ENCODE results near the gene MYBPH.

MYBPH gene

GRCh38 chr1:203199816-203200571, 24.4 kb upstream of the MYBPH start:
- no peak for DNase-seq

- no peak for DNase-seq
These were observed 23.8 kb upstream of the MYBPH start for GRCh38 chr1:203199481-203199815.

DNA sequence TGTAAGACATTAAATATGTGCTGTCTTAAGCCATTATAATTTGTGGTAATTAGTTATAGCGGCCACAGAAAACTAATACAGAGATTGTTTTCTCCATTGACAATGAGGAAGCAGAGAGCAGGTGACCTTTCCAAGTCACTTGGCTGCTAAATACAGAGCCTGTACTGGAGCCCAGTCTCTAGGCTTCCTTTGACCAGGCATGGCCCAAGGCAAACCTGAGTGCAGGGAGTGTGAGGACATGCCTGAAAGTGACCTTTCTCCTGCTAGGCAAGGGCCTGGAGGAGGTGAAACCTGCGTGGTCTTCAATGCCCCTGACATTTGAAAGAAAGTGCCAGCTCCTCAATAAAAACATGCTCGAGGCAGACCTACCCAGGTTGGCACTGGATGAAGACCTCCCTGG, 23.4 kb upstream of the MYBPH start:
- DNase-seq = no peak

DNA sequence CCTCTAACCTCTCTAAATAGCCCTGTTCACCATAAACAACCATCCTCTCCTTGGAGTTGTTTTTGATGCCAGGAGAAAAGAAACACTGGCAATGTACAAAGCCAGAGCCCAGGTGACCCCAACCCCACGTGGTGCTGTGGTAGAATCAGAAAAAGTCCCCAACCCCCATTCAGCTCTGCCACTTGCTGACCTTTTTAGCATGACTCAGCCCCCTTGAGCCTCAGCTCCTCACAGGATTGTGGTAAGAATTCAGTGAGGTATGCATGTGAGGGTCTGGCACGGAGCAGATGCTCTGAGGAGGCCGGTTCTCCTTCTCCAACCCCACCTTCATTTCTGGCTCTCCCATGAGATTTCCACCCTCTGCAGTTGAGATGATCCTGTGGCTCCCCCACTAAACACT, 22.0 kb upstream of the MYBPH start:
- DNase-seq = no peak

GRCh38 chr1:203196371-203196770, 20.7 kb upstream of the MYBPH start:
- DNase-seq = no peak

DNA sequence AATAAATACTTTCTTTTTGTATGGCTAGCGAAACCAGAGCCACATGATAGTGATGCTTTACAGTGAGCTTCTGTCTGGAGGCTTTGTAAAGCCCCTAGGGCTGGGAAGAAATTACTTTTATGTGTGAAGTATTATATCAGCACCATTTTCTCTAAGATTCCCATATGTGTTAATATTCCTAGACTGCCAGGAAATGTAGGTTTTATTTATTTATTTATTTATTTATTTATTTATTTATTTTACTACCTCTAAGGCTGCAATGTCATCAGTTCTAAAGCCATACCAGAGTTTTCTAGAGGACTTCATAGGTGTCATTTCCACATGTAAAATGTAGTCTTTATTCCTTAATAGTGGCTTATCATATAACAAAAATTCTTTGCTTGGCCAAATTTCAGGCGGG, 15.3 kb upstream of the MYBPH start:
- DNase-seq = no peak

- DNase-seq = no peak
These were observed 14.3 kb upstream of the MYBPH start for GRCh38 chr1:203189951-203190352.

- DNase-seq = no peak
These were observed 13.1 kb upstream of the MYBPH start for GRCh38 chr1:203188686-203189232.

- no peak for DNase-seq
These were observed 12.2 kb upstream of the MYBPH start for GRCh38 chr1:203187689-203188264.

GRCh38 chr1:203187304-203187685, 11.7 kb upstream of the MYBPH start:
- no peak for DNase-seq

- DNase-seq = no peak
These were observed 11.0 kb upstream of the MYBPH start, which contains the start of gene CHI3L1 for GRCh38 chr1:203186446-203187303. Gene CHI3L1, minus strand, starts transcription at chr1:203186704. Its CDS starts 81 bp downstream, at chr1:203186623.

DNA sequence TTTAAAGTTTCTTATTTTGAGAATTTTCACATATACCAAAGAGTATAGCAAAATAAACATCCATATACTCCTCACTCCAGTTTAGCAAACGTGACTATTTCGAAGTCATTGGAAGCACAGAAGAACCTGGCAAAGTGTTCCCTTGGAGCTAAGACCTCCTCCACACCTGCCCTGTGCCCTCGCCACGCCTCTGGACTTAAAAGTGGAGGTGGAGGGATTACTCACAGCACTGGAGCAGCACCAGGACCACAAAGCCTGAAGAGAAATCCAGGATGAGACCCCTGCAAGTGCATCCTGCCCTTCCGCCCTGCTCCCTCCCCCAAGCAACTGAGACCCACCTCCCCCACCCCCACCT, 10.4 kb upstream of the MYBPH start:
- DNase-seq = no peak

- no peak for DNase-seq
These were observed 10.0 kb upstream of the MYBPH start for GRCh38 chr1:203185585-203185984.

DNA sequence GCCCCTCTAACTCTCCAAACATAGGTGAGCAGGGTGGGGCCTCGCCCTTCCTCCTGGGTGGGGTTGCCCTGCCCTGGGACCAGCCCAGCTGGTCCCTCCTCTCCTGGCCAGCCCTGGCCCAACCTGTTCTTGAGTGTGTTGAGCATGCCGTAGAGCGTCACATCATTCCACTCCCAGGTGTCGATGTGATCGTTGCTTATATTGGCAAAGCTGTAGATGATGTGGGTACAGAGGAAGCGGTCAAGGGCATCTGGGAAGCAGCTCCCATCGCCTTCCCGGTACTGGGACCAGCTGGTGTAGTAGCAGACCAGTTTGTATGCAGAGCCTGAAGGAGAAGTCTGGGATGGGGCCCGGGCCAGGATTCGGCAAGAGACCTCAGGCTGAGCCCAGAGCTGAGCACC, 9.4 kb upstream of the MYBPH start:
- DNase-seq = no peak

GRCh38 chr1:203184467-203184866, 8.8 kb upstream of the MYBPH start:
- no peak for DNase-seq

GRCh38 chr1:203183828-203184227, 8.2 kb upstream of the MYBPH start:
- no peak for DNase-seq

DNA sequence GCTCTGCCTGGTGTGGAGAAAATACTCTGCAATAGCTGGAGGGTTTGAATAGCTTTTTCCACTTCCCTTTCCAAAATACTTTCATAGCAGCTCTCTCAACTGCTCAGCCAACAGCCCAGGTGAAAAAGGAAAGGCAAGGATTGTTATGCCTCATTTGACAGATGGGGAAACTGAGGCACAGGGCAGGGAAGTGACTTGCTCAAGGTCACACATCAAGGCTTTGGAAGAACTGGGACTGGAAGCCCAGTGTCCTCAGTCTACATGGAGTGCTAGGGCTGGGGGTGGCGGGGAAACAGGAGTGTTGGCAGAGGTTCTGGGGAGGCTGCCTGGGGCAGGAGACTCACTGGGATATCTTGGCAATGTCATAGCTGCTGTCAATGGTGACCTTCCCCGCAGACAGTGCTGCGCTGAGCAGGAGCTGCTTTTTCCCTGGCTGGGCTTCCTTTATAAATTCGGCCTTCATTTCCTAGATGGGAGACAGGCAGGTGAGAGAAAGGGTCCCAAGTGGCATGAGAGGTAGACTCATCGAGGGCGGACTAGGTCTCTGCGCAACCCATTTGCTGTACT, 6.8 kb upstream of the MYBPH start:
- DNase-seq = no peak

DNA sequence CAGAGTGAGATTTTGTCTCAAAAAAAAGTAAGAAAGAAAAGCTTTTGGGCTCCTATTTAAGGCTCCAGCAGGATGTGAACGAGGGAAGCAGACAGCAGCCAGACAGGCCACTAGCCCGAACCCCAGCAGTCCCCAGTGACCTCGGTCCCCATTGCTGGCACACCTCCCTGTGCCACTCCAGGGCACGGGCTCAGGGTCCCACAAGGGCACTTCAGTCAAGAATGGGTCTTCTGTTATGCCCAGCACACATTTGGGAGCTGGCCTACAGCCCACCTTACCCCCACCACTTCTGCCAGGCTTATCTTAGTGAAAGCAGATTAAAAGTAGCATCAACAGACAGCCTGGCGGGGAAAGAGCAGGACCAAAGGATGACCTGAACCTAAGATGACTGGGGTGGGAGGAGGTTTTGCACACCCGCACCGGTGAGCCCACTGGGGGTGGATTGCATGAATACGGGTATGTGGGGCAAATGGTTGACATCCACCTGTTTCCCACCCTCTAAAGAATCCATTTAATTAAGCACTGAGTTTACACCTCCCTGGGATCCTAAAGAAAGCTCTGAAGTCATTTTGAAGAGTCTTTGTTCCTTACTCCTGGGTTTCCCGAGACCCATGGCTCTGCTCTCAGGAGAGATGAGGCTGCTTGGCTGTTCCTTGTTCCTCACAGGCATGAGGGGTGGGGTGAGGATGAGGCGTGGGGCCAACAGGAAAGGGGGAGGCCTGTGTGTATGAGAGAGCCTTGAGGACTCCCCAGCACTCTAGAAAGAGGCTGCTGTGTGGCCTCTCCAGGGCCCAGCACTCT, 6.2 kb upstream of the MYBPH start:
- DNase-seq = no peak

DNA sequence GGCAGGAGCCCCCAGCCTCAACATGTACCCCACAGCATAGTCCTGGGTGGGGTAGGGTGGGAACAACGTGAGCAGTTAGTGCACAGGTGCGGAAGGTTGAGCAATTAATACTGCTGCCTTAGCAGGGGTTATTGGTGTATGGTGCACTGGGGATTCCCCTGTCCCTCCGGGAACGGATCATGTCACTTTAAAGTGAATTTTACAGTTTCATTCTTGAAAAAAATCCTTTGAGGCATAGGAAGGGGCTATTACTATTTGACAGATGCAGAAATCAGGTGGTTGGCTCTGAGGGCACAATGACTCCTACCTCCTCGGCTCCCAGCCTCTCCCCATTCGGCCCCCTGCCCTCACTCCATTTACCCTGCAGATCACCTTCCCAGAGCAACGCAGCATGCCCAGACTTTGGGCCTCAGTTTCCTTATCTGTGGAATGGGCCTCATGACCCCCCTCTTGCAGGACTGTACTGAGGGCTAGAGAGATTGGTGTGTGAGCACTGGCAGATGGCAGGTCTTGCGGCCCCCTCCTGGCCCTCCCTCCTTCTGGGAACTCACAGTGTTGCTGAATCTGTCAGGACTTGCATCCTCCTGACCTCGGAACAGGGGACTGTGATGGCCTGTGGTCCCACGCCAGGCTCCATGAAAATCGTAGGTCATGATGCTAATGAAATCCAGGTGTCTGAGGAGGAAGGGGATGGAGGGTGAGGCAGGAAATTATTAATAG, 5.1 kb upstream of the MYBPH start:
- DNase-seq = no peak

- no peak for DNase-seq
These were observed 4.0 kb upstream of the MYBPH start for GRCh38 chr1:203179667-203180005.

DNA sequence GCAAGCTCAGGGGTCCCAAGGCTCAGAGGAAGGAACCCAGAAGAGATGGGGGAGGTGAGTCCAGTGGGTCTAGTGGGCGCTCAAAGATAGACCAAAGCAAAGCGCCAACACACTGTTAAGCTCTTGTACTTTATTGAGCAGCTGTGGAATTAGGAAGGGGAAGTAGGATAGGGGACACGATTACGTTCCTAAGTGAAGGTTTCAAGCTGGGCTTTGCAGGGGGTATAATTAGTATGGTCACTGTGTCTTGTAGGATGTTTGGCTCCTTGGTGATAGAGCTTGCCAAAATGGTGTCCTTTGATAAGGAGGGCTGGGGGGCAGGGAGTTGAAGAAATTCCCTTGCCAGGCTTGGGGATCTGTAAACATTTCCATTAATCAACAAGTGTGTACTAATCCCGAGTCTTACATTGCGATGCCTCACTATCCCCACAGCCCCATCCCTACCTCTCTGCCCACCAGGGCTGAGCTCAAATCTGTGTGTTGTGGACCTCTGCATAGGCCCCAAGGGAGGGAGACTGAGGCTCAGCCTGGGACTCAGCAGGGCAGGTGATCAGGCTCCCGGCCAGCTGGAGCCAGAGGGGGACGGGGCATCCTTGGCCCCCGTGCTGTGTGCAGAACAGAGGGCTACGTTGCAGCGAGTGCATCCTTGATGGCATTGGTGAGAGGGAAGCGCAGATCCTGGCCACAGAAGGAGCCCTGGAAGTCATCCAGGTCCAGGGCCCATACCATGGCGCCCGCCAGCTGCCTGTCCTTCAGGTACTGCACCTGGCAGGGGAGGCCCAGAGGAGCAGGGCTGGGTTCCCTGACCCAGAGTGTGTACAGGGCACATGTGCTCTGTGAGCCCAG, 3.4 kb upstream of the MYBPH start:
- no peak for DNase-seq

Measured in central memory CD4-positive, alpha-beta T cell (primary cell).